Prostate gland (tissue), 2 donors: ENCODE data around the gene RPAIN. TPM values are rescaled to one million over a fixed set of nuclear protein-coding genes. Genes with fewer than 3 reads are reported as not detected.

Experiments used
- DNase-seq: peaks from one replicate; pipeline ENCODE4 v3.0.0-alpha.2; 2019; ENCODE audit warnings: low spot score
- H3K27ac ChIP-seq, 2 donors: fragments of 200-600 bp; sonication (generic); 2 replicates each; pipeline ENCODE4 v1.5.1; 2017 to 2019
- H3K27me3 ChIP-seq: fragments of 200-600 bp; sonication (generic); replicated peaks from 2 replicates; pipeline ENCODE4 v1.5.1; 2019; ENCODE audit not compliant: insufficient read depth
- H3K36me3 ChIP-seq, 2 donors: fragments of 200-600 bp; sonication (generic); 1 replicate in 1 of 2; 2 replicates in 1 of 2; pipeline versions ENCODE4 v1.5.1 to v1.8.1; 2017 to 2019
- H3K4me1 ChIP-seq: fragments of 200-600 bp; sonication (generic); replicated peaks from 2 replicates; pipeline ENCODE4 v1.5.1; 2019
- H3K4me3 ChIP-seq, 2 donors: fragments of 200-600 bp; sonication (generic); 2 replicates each; pipeline ENCODE4 v1.5.1; 2017 to 2019
- H3K9me3 ChIP-seq: fragments of 200-600 bp; sonication (generic); 2 replicates; pipeline ENCODE4 v1.5.1; 2017
- CTCF ChIP-seq, 4 experiments: fragments of 200-600 bp in 2 of 4; fragments of 450-650 bp in 2 of 4; sonication (generic) in 2 of 4; IDR thresholded peaks; 1 replicate in 3 of 4; 2 replicates in 1 of 4; pipeline ENCODE4 v1.5.1; 2016 to 2019; ENCODE audit warnings: antibody characterized with exemption in 4 of 4, mild to moderate bottlenecking in 2 of 4, moderate library complexity in 2 of 4
- POLR2A ChIP-seq: fragments of 450-650 bp; IDR thresholded peaks from one replicate; pipeline ENCODE4 v1.6.1; 2016; ENCODE audit warnings: antibody characterized with exemption, mild to moderate bottlenecking
- POLR2AphosphoS5 ChIP-seq: sonication (generic); formaldehyde crosslinking; IDR thresholded peaks from one replicate; pipeline ENCODE4 v1.6.1; 2017; ENCODE audit warnings: antibody characterized with exemption
- WGBS: methylation state at CpG from one replicate; pipeline ENCODE4 v1.1.5; 2018; 5-methylcytosine and 5-hydroxymethylcytosine counted together
- intact Hi-C: fragments of 100-400 bp; cut with DNase I; formaldehyde crosslinking; loops from one replicate; pipeline ENCODE4 v1.14.2; 2022
- total RNA-seq, 2 donors: library from RNA; depleted of rRNA; stranded (reverse); fragments of >200 nt; gene quantifications; one replicate each; pipeline ENCODE4 v1.1.0, GENCODE V29; 2016

The RPAIN gene
- total RNA-seq, 2 donors from 2014 or later, result 39.2 to 51.1 TPM

GRCh38 chr17:5379351-5380107 is 40.5 kb upstream of the RPAIN start:
- DNase-seq, result no peak
- intact Hi-C loops, result loop anchor here (10.0 kb wide), 1 partner anchor 45 kb away; no protein-coding TSS in a partner anchor
- WGBS, result 88% methylated on average over 11 of the region's 11 CpGs
- peaks cover 19 to 21% of the 10 kb centered on the region in 2 donors for H3K36me3 ChIP-seq
- no peak overlapping the region for H3K27ac ChIP-seq
- no peaks in the 10 kb centered on the region for H3K9me3 ChIP-seq
- H3K4me1 ChIP-seq, result no peaks in the 10 kb centered on the region
- H3K27me3 ChIP-seq, result no peaks in the 10 kb centered on the region
- no peak overlapping the region for H3K4me3 ChIP-seq
- no peak for TF ChIP-seq POLR2AphosphoS5
- no peak for TF ChIP-seq CTCF (IDR thresholded peaks at IDR 0.05)
- no peak for TF ChIP-seq POLR2A

GRCh38 chr17:5380491-5381135 is 39.4 kb upstream of the RPAIN start:
- Histone ChIP-seq H3K4me1 (no peaks in the 10 kb centered on the region), H3K4me3 (no peak overlapping the region), H3K36me3 (peaks cover 19 to 21% of the 10 kb centered on the region in 2 donors), H3K9me3 (no peaks in the 10 kb centered on the region), H3K27me3 (no peaks in the 10 kb centered on the region), H3K27ac (no peak overlapping the region)
- intact Hi-C loops, result loop anchor here (10.0 kb wide), 1 partner anchor 46 kb away; no protein-coding TSS in a partner anchor
- TF ChIP-seq POLR2A, result no peak
- no peak for TF ChIP-seq CTCF (IDR thresholded peaks at IDR 0.05)
- no peak for TF ChIP-seq POLR2AphosphoS5
- WGBS, result 65% methylated on average over 7 of the region's 7 CpGs
- DNase-seq, result no peak

GRCh38 chr17:5381542-5381941 is 38.4 kb upstream of the RPAIN start:
- Histone ChIP-seq H3K9me3 (no peaks in the 10 kb centered on the region), H3K36me3 (peaks cover 19 to 21% of the 10 kb centered on the region in 2 donors), H3K27me3 (no peaks in the 10 kb centered on the region), H3K27ac (no peak overlapping the region), H3K4me3 (no peak overlapping the region), H3K4me1 (no peaks in the 10 kb centered on the region)
- intact Hi-C loops, result loop anchor here (10.0 kb wide), 1 partner anchor 47 kb away; no protein-coding TSS in a partner anchor
- no peak for DNase-seq
- WGBS, result 94% methylated on average over 4 of the region's 4 CpGs
- no peak for TF ChIP-seq POLR2AphosphoS5
- TF ChIP-seq CTCF (IDR thresholded peaks at IDR 0.05), result no peak
- no peak for TF ChIP-seq POLR2A

- Histone ChIP-seq H3K4me1 (no peaks in the 10 kb centered on the region), H3K27me3 (no peaks in the 10 kb centered on the region), H3K27ac (no peak overlapping the region), H3K9me3 (no peaks in the 10 kb centered on the region), H3K4me3 (no peak overlapping the region), H3K36me3 (peaks cover 0 to 11% of the 10 kb centered on the region in 2 donors)
- TF ChIP-seq POLR2A (no peak), CTCF (IDR thresholded peaks at IDR 0.05) (no peak), POLR2AphosphoS5 (no peak)
- 90% methylated on average over 5 of the region's 5 CpGs for WGBS
- intact Hi-C loops, result no loop called here
- no peak for DNase-seq
Measured at GRCh38 chr17:5391678-5392077, 28.3 kb upstream of the RPAIN start.

GRCh38 chr17:5396612-5397011 is 23.4 kb upstream of the RPAIN start:
- peaks cover 0 to 7% of the 10 kb centered on the region in 2 donors for H3K36me3 ChIP-seq
- 97% methylated on average over 2 of the region's 2 CpGs for WGBS
- no peaks in the 10 kb centered on the region for H3K9me3 ChIP-seq
- intact Hi-C loops, result no loop called here
- TF ChIP-seq CTCF (IDR thresholded peaks at IDR 0.05), result no peak
- no peak for TF ChIP-seq POLR2A
- TF ChIP-seq POLR2AphosphoS5, result no peak
- DNase-seq, result no peak
- H3K27me3 ChIP-seq, result no peaks in the 10 kb centered on the region
- no peaks in the 10 kb centered on the region for H3K4me1 ChIP-seq
- H3K4me3 ChIP-seq, result no peak overlapping the region
- H3K27ac ChIP-seq, result no peak overlapping the region
